ENCODE data around the gene PPCS. TPM values are rescaled to one million over a fixed set of nuclear protein-coding genes. Genes with fewer than 3 reads are reported as not detected.

The PPCS gene
- total and polyA plus RNA-seq, 2 donors (not counting 3 experiments of a cell fraction or from before 2014, with no cell fraction given): 31.7 to 32.6 TPM

DNA sequence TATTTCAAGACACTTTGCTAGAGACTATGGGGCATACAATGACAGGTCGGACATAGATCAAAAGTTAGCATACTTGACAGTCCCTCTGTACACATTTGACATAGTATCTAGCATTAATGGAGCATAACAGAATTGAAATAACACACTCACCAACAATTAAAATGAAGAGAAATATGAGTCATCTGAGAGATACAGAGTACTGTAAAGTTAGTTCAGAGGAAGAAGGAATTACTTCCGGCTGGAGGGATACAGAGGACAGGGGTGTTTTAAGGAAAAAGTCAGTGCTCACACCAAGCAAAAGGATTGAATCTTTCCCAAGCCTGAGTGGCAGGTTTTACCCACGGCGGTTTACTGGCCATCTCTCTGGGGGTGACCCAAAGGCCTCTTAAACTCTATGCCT is 3.0 kb upstream of the PPCS start:
- H2AFZ ChIP-seq (ENCODE audit: low read depth, low read length): no peak overlapping the region
- H4K20me1 ChIP-seq (replicated peaks; ENCODE audit: control insufficient read depth, extremely low read depth, insufficient read depth, low read length): no peaks in the 10 kb centered on the region
- ChIA-PET CTCF (no interaction called here), POLR2A (no interaction called here)
- no TSS peak for BruUV-seq (replicated peaks)
- H3K36me3 ChIP-seq (ENCODE audit: control insufficient read depth in 2 of 2, extremely low read depth in 1 of 2, insufficient read depth in 2 of 2, low read length in 2 of 2): no peaks in the 10 kb centered on the region
- no peak overlapping the region for H3K27ac ChIP-seq (ENCODE audit: insufficient read depth, low read depth, low read length)
- H3K79me2 ChIP-seq (ENCODE audit: control insufficient read depth, insufficient read depth, low read length): no peaks in the 10 kb centered on the region
- dilution Hi-C loops (cut with MboI; ENCODE audit: extremely low pct_ligation_motif_present, low sequenced_read_pairs) (no loop called here), intact Hi-C loops (cut with micrococcal nuclease) (no loop called here)
- FAIRE-seq (no peak), DNase-seq (ENCODE audit: low read depth, low spot score) (no peak)
- TF ChIP-seq JUN (IDR thresholded peaks at IDR 0.05; ENCODE audit: borderline replicate concordance, insufficient read depth, insufficient read length, low read depth): no peak
- no peak overlapping the region for H3K4me3 ChIP-seq (replicated peaks in 1 of 3; ENCODE audit: insufficient read depth in 1 of 3, low read depth in 1 of 3, low read length in 3 of 3)
- no peaks in the 10 kb centered on the region for H3K27me3 ChIP-seq (ENCODE audit: control insufficient read depth in 2 of 2, insufficient read depth in 2 of 2, low read length in 2 of 2)
- no peak overlapping the region for H3K9ac ChIP-seq (replicated peaks; ENCODE audit: extremely low read depth, insufficient read depth, low read length)
- no peak overlapping the region for H3K4me2 ChIP-seq (ENCODE audit: insufficient read depth, low read length)
- no peaks in the 10 kb centered on the region for H3K9me3 ChIP-seq (replicated peaks; ENCODE audit: control insufficient read depth, insufficient read depth, low read length)
- peaks cover 5% of the 10 kb centered on the region for H3K4me1 ChIP-seq (ENCODE audit: control insufficient read depth, extremely low read depth, insufficient read depth, low read length)
- H3K9me1 ChIP-seq (replicated peaks; ENCODE audit: control insufficient read depth, extremely low read depth, insufficient read depth, low read length): no peaks in the 10 kb centered on the region

DNA sequence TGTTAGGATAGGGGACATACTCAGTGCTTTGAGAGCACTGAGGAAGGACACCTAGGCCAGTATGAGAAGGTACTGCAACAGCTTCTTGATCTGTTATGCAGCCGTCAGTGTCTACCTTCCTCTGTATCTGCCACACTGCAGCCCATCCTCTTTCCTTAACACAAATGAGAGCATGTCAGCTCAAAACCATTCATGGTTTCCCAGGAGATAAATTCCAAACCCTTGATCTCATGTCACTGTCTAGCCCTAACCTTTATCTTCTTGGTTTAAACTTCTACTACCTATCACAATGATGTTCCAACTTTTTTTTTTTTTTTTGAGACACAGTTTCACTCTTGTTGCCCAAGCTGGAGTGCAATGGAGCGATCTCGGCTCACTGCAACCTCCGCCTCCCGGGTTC is 1.9 kb upstream of the PPCS start:
- DNase-seq (ENCODE audit: low read depth, low spot score) (no peak), FAIRE-seq (no peak)
- intact Hi-C loops (cut with micrococcal nuclease): no loop called here
- peaks cover 5% of the 10 kb centered on the region for H3K4me1 ChIP-seq (ENCODE audit: control insufficient read depth, extremely low read depth, insufficient read depth, low read length)
- TF ChIP-seq, protein P1, sequence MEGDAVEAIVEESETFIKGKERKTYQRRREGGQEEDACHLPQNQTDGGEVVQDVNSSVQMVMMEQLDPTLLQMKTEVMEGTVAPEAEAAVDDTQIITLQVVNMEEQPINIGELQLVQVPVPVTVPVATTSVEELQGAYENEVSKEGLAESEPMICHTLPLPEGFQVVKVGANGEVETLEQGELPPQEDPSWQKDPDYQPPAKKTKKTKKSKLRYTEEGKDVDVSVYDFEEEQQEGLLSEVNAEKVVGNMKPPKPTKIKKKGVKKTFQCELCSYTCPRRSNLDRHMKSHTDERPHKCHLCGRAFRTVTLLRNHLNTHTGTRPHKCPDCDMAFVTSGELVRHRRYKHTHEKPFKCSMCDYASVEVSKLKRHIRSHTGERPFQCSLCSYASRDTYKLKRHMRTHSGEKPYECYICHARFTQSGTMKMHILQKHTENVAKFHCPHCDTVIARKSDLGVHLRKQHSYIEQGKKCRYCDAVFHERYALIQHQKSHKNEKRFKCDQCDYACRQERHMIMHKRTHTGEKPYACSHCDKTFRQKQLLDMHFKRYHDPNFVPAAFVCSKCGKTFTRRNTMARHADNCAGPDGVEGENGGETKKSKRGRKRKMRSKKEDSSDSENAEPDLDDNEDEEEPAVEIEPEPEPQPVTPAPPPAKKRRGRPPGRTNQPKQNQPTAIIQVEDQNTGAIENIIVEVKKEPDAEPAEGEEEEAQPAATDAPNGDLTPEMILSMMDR (IDR thresholded peaks at IDR 0.05; ENCODE audit: extremely low read depth in 1 of 2, insufficient read depth in 1 of 2, low read depth in 1 of 2, low read length in 2 of 2): no peak
- TF ChIP-seq EZH2 (IDR thresholded peaks at IDR 0.05; ENCODE audit: borderline replicate concordance, low read depth, low read length, severe bottlenecking) (no peak), FOS (IDR thresholded peaks at IDR 0.05; ENCODE audit: borderline replicate concordance, insufficient read depth, low read length) (no peak), GATA2 (IDR thresholded peaks at IDR 0.05; ENCODE audit: insufficient read depth, insufficient read length, low read depth, low read length) (no peak), MYC (IDR thresholded peaks at IDR 0.05; ENCODE audit: low read depth, low read length) (no peak), JUN (IDR thresholded peaks at IDR 0.05; ENCODE audit: borderline replicate concordance, insufficient read depth, insufficient read length, low read depth) (no peak), POLR2AphosphoS5 (IDR thresholded peaks at IDR 0.05; ENCODE audit: insufficient read depth, low read depth, low read length) (no peak)
- no peaks in the 10 kb centered on the region for H3K9me1 ChIP-seq (replicated peaks; ENCODE audit: control insufficient read depth, extremely low read depth, insufficient read depth, low read length)
- dilution Hi-C loops (cut with MboI; ENCODE audit: extremely low pct_ligation_motif_present, low sequenced_read_pairs): no loop called here
- ChIA-PET CTCF (interaction anchor here (1.3 kb wide), 1 partner anchor 9 kb away, joined by 5 read pairs; no protein-coding TSS in a partner anchor), POLR2A (interaction anchor here (0.7 kb wide), 2 partner anchors 158 to 226 kb away, joined by 5 to 6 read pairs; no protein-coding TSS in a partner anchor)
- H3K79me2 ChIP-seq (ENCODE audit: control insufficient read depth, insufficient read depth, low read length): no peaks in the 10 kb centered on the region
- H3K36me3 ChIP-seq (ENCODE audit: control insufficient read depth in 2 of 2, extremely low read depth in 1 of 2, insufficient read depth in 2 of 2, low read length in 2 of 2): no peaks in the 10 kb centered on the region
- H3K4me3 ChIP-seq (replicated peaks in 1 of 3; ENCODE audit: insufficient read depth in 1 of 3, low read depth in 1 of 3, low read length in 3 of 3): no peak overlapping the region
- H2AFZ ChIP-seq (ENCODE audit: low read depth, low read length): no peak overlapping the region
- BruUV-seq (replicated peaks): no TSS peak
- no peak overlapping the region for H3K27ac ChIP-seq (ENCODE audit: insufficient read depth, low read depth, low read length)
- H3K9ac ChIP-seq (replicated peaks; ENCODE audit: extremely low read depth, insufficient read depth, low read length): no peak overlapping the region
- H3K4me2 ChIP-seq (ENCODE audit: insufficient read depth, low read length): no peak overlapping the region
- H3K27me3 ChIP-seq (ENCODE audit: control insufficient read depth in 2 of 2, insufficient read depth in 2 of 2, low read length in 2 of 2): no peaks in the 10 kb centered on the region
- no peaks in the 10 kb centered on the region for H3K9me3 ChIP-seq (replicated peaks; ENCODE audit: control insufficient read depth, insufficient read depth, low read length)
- H4K20me1 ChIP-seq (replicated peaks; ENCODE audit: control insufficient read depth, extremely low read depth, insufficient read depth, low read length): no peaks in the 10 kb centered on the region

Data from endothelial cell of umbilical vein (primary cell).